ENCODE results near the gene DAB2IP.

GRCh38 chr9:121706149-121706750, 54.8 kb downstream of the DAB2IP start:
- no peak for TF ChIP-seq CTCF (IDR thresholded peaks at IDR 0.05; ENCODE audit: low read depth, low read length, poor library complexity, severe bottlenecking)
- TF ChIP-seq EZH2phosphoT487 (IDR thresholded peaks at IDR 0.05; ENCODE audit: borderline replicate concordance, low read length) = no peak
